Measurements from ENCODE around the gene PRSS33.

DNA sequence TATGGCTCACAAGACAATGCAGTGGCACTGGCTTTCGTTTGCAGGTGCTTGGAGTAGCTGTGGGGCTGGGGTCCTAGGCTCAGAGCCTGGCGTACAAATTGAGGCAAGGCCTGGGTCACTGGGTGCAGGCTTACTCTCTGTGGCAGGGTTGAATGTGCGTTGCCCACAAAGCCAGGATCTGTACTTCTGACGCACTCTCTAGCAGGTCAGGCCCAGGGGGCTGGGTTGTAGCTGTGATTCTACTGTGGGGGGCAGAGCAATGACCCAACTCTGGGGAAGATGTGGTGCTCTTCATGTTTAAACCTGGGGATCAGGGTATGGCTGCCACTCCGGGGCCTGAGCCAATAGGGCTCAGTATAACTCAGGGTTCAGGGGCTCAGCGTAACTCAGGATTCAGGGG lies 23.3 kb upstream of the PRSS33 start:
- TF ChIP-seq, protein P1, sequence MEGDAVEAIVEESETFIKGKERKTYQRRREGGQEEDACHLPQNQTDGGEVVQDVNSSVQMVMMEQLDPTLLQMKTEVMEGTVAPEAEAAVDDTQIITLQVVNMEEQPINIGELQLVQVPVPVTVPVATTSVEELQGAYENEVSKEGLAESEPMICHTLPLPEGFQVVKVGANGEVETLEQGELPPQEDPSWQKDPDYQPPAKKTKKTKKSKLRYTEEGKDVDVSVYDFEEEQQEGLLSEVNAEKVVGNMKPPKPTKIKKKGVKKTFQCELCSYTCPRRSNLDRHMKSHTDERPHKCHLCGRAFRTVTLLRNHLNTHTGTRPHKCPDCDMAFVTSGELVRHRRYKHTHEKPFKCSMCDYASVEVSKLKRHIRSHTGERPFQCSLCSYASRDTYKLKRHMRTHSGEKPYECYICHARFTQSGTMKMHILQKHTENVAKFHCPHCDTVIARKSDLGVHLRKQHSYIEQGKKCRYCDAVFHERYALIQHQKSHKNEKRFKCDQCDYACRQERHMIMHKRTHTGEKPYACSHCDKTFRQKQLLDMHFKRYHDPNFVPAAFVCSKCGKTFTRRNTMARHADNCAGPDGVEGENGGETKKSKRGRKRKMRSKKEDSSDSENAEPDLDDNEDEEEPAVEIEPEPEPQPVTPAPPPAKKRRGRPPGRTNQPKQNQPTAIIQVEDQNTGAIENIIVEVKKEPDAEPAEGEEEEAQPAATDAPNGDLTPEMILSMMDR (IDR thresholded peaks at IDR 0.05) = no peak
- TF ChIP-seq POLR2A (IDR thresholded peaks at IDR 0.05) (no peak), POLR2AphosphoS5 (IDR thresholded peaks at IDR 0.05) (no peak)
